HepG2 (cell line): ENCODE measurements around the gene MPV17L. TPM values are rescaled to one million over a fixed set of nuclear protein-coding genes. Genes with fewer than 3 reads are reported as not detected.
A peak's percentile ranks its signal among the peaks of the same experiment; 100 is the strongest.

Experiments
- CREM ChIP-seq, 2 experiments: sonication (generic) in 1 of 2; formaldehyde crosslinking in 1 of 2; IDR thresholded peaks; 2 replicates each; pipeline versions ENCODE4 v1.4.0 to v1.6.1; 2016 to 2020; ENCODE audit warnings: antibody characterized with exemption in 1 of 2, mild to moderate bottlenecking in 1 of 2, missing genetic modification reagents in 1 of 2
- FOXK1 ChIP-seq: sonication (generic); formaldehyde crosslinking; IDR thresholded peaks from 2 replicates; pipeline ENCODE4 v1.4.0; 2020; ENCODE audit warnings: low read depth, missing genetic modification reagents, borderline replicate concordance
- HMG20B ChIP-seq: conservative IDR thresholded peaks from 2 replicates; pipeline ENCODE4 v1.6.1; 2016; ENCODE audit warnings: missing genetic modification reagents, missing compliant biosample characterization
- HNF1B ChIP-seq: sonication (generic); formaldehyde crosslinking; IDR thresholded peaks from 2 replicates; pipeline ENCODE4 v1.5.1; 2020; ENCODE audit warnings: mild to moderate bottlenecking, moderate library complexity, missing genetic modification reagents
- IKZF4 ChIP-seq: sonication (generic); formaldehyde crosslinking; IDR thresholded peaks from 2 replicates; pipeline ENCODE4 v1.5.1; 2020; ENCODE audit warnings: borderline replicate concordance, mild to moderate bottlenecking, low read depth, missing genetic modification reagents; ENCODE audit errors: not compliant biosample characterization
- NCOA1 ChIP-seq: sonication (generic); formaldehyde crosslinking; IDR thresholded peaks from 2 replicates; pipeline ENCODE4 v1.9.0; 2021; ENCODE audit warnings: missing genetic modification reagents
- SP140L ChIP-seq: sonication (generic); formaldehyde crosslinking; IDR thresholded peaks from 2 replicates; pipeline ENCODE4 v1.4.0; 2020; ENCODE audit warnings: missing genetic modification reagents, borderline replicate concordance
- TBL1XR1 ChIP-seq: fragments of 150-350 bp; IDR thresholded peaks from 2 replicates; pipeline ENCODE4 v1.6.1; 2014; ENCODE audit warnings: borderline replicate concordance, low read length; ENCODE audit not compliant: partially characterized antibody
- TBX3 ChIP-seq: fragments of 450-650 bp; IDR thresholded peaks from 2 replicates; pipeline ENCODE4 v1.6.1; 2017; ENCODE audit warnings: antibody characterized with exemption, mild to moderate bottlenecking, inconsistent platforms, borderline replicate concordance
- THYN1 ChIP-seq: sonication (generic); formaldehyde crosslinking; IDR thresholded peaks from 2 replicates; pipeline ENCODE4 v1.8.1; 2023; ENCODE audit warnings: low read depth, mild to moderate bottlenecking, moderate library complexity, missing genetic modification reagents, borderline replicate concordance
- ZFP90 ChIP-seq: sonication (generic); formaldehyde crosslinking; IDR thresholded peaks from 2 replicates; pipeline ENCODE4 v1.8.0; 2022; ENCODE audit warnings: missing genetic modification reagents, mild to moderate bottlenecking, inconsistent platforms, borderline replicate concordance
- ZNF556 ChIP-seq: sonication (generic); formaldehyde crosslinking; IDR thresholded peaks from 2 replicates; pipeline ENCODE4 v1.4.0; 2020; ENCODE audit warnings: mild to moderate bottlenecking, missing genetic modification reagents, borderline replicate concordance
- ZNF687 ChIP-seq: sonication (generic); formaldehyde crosslinking; IDR thresholded peaks from 2 replicates; pipeline ENCODE4 v1.5.1; 2020; ENCODE audit warnings: mild to moderate bottlenecking, missing genetic modification reagents, moderate library complexity
- ZNF746 ChIP-seq: sonication (generic); formaldehyde crosslinking; IDR thresholded peaks from 2 replicates; pipeline ENCODE4 v1.8.0; 2022; ENCODE audit warnings: mild to moderate bottlenecking, missing genetic modification reagents
- ZSCAN29 ChIP-seq: sonication (generic); formaldehyde crosslinking; conservative IDR thresholded peaks from 2 replicates; pipeline ENCODE4 v1.4.0; 2020; ENCODE audit warnings: mild to moderate bottlenecking, missing genetic modification reagents
- polyA plus RNA-seq, 8 experiments: library from polyadenylated mRNA; depleted of rRNA in 3 of 8; stranded (reverse) in 7 of 8; unstranded in 1 of 8; fragments of >200 nt; fragmentation: Illumina TruSeq in 4 of 8; extraction: Trizol in 4 of 8; gene quantifications; 2 replicates each; pipeline versions ENCODE4 v1.2.1 to v1.2.3, GENCODE V29; 2011 to 2016; ENCODE audit warnings: low read depth in 4 of 8, missing spikeins in 1 of 8, mixed read lengths in 1 of 8; ENCODE audit not compliant: insufficient read depth in 1 of 8
- total RNA-seq, 5 experiments: library from RNA; depleted of rRNA; stranded (reverse); fragments of >200 nt; fragmentation: Illumina TruSeq; extraction: Trizol; gene quantifications; 2 replicates each; pipeline ENCODE4 v1.2.3, GENCODE V29; 2016; ENCODE audit warnings: low read depth in 1 of 5
- TF ChIP-seq, protein P1 (sequence below): sonication (generic); formaldehyde crosslinking; IDR thresholded peaks from 2 replicates; pipeline ENCODE4 v1.4.0; 2020; ENCODE audit warnings: missing genetic modification reagents, mild to moderate bottlenecking, borderline replicate concordance
- TF ChIP-seq, protein P2 (sequence below): sonication (generic); formaldehyde crosslinking; IDR thresholded peaks from 2 replicates; pipeline ENCODE4 v1.8.0; 2022; ENCODE audit warnings: missing genetic modification reagents, mild to moderate bottlenecking, inconsistent platforms, borderline replicate concordance

MPV17L gene
- total and polyA plus RNA-seq, 2 of the 13 experiments (the other 11 are each of a cell fraction or from before 2014, with no cell fraction given) = 34.7 to 63.8 TPM

DNA sequence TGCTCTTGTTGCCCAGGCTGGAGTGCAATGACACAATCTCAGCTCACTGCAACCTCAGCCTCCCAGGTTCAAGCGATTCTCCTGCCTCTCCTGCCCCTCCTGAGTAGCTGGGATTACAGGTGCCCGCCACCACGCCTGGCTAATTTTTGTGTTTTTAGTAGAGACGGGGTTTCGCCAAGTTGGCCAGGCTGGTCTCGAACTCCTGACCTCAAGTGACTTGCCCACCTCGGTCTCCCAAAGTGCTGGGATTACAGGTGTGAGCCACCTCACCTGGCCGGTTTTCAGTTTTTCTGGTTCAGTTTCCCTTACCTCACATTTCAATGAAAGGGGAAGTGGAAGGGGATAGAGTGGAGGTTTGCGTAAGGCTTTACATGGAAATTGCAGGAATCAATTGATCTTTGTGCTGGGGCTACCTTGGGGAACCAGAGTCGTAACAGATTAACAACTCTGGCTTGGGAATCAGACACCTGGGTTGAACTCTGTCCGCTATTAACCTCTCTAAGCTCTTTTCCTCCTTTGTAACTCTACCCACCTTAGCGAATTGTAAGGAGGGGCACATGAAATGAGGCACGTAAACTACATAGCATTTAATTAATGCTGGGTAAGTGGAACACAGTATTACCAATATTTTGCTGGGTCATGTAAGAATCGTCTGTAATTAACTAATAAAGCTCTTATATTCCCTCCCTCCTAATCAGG lies 3.2 kb downstream of the MPV17L start (continued):
- TF ChIP-seq, protein P1, sequence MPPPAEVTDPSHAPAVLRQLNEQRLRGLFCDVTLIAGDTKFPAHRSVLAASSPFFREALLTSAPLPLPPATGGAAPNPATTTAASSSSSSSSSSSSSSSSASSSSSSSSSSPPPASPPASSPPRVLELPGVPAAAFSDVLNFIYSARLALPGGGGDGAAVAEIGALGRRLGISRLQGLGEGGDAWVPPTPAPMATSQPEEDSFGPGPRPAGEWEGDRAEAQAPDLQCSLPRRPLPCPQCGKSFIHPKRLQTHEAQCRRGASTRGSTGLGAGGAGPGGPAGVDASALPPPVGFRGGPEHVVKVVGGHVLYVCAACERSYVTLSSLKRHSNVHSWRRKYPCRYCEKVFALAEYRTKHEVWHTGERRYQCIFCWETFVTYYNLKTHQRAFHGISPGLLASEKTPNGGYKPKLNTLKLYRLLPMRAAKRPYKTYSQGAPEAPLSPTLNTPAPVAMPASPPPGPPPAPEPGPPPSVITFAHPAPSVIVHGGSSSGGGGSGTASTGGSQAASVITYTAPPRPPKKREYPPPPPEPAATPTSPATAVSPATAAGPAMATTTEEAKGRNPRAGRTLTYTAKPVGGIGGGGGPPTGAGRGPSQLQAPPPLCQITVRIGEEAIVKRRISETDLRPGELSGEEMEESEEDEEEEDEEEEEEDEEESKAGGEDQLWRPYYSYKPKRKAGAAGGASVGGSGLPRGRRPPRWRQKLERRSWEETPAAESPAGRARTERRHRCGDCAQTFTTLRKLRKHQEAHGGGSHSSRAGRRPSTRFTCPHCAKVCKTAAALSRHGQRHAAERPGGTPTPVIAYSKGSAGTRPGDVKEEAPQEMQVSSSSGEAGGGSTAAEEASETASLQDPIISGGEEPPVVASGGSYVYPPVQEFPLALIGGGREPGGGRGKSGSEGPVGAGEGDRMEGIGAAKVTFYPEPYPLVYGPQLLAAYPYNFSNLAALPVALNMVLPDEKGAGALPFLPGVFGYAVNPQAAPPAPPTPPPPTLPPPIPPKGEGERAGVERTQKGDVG (CRISPR knock-in tag) = no peak
- TF ChIP-seq ZNF687 (CRISPR knock-in tag) (peak; percentile 76), HMG20B (peak; percentile 71), NCOA1 (CRISPR knock-in tag) (peak; percentile 85; the same call in 1 of the 2 replicates), THYN1 (CRISPR knock-in tag) (0 out of 2 replicates have a peak, but pooled peaks have one; percentile 61), IKZF4 (CRISPR knock-in tag) (no peak), TBL1XR1 (peak; percentile 88), FOXK1 (CRISPR knock-in tag) (peak; percentile 85), HNF1B (peak; percentile 97), ZNF746 (CRISPR knock-in tag) (peak; percentile 31; the same call in 1 of the 2 replicates), TBX3 (peak; percentile 59; the same call in 1 of the 2 replicates), CREM (IDR thresholded peaks at IDR 0.05) (peak; percentile 82), CREM (CRISPR knock-in tag; IDR thresholded peaks at IDR 0.05) (no peak), SP140L (CRISPR knock-in tag) (peak; percentile 80; the same call in 1 of the 2 replicates), ZSCAN29 (CRISPR knock-in tag) (0 out of 2 replicates have a peak, but pooled peaks have one; percentile 55), ZFP90 (CRISPR knock-in tag) (no peak), ZNF556 (CRISPR knock-in tag) (peak; percentile 80; the same call in 1 of the 2 replicates)
- TF ChIP-seq, protein P2, sequence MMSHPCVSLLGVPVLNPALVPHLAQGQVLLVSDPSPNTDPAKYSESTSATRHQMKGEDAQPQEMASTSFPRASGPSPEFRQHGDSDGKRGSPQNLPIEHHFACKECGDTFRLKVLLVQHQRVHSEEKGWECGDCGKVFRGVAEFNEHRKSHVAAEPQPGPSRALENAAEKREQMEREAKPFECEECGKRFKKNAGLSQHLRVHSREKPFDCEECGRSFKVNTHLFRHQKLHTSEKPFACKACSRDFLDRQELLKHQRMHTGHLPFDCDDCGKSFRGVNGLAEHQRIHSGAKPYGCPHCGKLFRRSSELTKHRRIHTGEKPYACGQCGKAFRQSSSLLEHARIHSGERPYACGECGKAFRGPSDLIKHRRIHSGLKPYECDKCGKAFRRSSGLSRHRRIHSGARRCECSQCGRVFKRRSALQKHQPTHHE (CRISPR knock-in tag) = no peak
